Measurements from ENCODE around the gene ORM2. TPM values are rescaled to one million over a fixed set of nuclear protein-coding genes. Genes with fewer than 3 reads are reported as not detected.
A peak's percentile ranks its signal among the peaks of the same experiment; 100 is the strongest.
"Not testable (repeated sequence)": the region's sequence is repeated elsewhere in the genome, so short reads cannot be mapped to it uniquely, and the experiment has no call there.

Gene ORM2
- total and polyA plus RNA-seq, 2 of the 13 experiments (the other 11 are each of a cell fraction or from before 2014, with no cell fraction given), result 565 to 824 TPM

DNA sequence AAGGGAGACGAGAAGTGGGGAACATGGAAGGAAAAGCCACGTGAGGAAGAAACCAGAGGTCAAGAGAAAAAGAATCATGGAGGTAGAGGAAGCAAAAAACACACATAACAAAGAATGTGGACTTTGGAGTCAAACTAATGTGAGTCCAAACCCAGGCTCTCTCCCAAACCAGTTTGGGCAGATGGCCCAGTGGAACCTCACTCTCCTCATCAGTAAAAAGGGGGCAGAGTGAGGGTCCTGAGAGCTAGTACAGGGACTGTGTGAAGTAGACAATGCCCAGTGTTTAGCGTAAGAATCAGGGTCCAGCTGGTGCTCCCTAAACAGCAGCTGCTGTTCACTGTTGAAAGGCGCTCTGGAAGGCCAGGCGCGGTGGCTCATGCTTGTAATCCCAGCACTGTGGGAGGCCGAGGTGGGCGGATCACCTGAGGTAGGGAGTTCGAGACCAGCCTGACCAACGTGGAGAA lies 1.3 kb upstream of the ORM2 start (continued):
- not testable (repeated sequence) for TF ChIP-seq SOX13 (IDR thresholded peaks at IDR 0.05)
- TF ChIP-seq SOX13 (CRISPR knock-in tag; conservative IDR thresholded peaks at IDR 0.05 in 1 of 2, IDR thresholded peaks at IDR 0.05 in 1 of 2), result peak in 1 of 2 experiments; percentile 41; a peak in 1 of 4 replicates
- TF ChIP-seq ZKSCAN8 (CRISPR knock-in tag; IDR thresholded peaks at IDR 0.05; ENCODE audit: borderline replicate concordance), result 0 out of 2 replicates have a peak, but pooled peaks have one; percentile 54
- TF ChIP-seq, protein P1, sequence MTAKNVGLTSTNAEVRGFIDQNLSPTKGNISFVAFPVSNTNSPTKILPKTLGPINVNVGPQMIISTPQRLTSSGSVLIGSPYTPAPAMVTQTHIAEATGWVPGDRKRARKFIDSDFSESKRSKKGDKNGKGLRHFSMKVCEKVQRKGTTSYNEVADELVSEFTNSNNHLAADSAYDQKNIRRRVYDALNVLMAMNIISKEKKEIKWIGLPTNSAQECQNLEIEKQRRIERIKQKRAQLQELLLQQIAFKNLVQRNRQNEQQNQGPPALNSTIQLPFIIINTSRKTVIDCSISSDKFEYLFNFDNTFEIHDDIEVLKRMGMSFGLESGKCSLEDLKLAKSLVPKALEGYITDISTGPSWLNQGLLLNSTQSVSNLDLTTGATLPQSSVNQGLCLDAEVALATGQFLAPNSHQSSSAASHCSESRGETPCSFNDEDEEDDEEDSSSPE (CRISPR knock-in tag; IDR thresholded peaks at IDR 0.05), result peak; percentile 50; the same call in 1 of the 2 replicates
- peak; percentile 14; the same call in 1 of the 2 replicates for TF ChIP-seq DMAP1 (CRISPR knock-in tag; IDR thresholded peaks at IDR 0.05)
- peak; percentile 27; the same call in 1 of the 2 replicates for TF ChIP-seq LCORL (IDR thresholded peaks at IDR 0.05)
- TF ChIP-seq LCORL (CRISPR knock-in tag; IDR thresholded peaks at IDR 0.05), result peak; percentile 24; the same call in 1 of the 2 replicates
- peak; percentile 37 for TF ChIP-seq ZFY (CRISPR knock-in tag; IDR thresholded peaks at IDR 0.05)
- TF ChIP-seq KDM1A (CRISPR knock-in tag; IDR thresholded peaks at IDR 0.05), result 0 out of 2 replicates have a peak, but pooled peaks have one; percentile 8
- TF ChIP-seq ISL2 (CRISPR knock-in tag; IDR thresholded peaks at IDR 0.05), result 0 out of 2 replicates have a peak, but pooled peaks have one; percentile 45

DNA sequence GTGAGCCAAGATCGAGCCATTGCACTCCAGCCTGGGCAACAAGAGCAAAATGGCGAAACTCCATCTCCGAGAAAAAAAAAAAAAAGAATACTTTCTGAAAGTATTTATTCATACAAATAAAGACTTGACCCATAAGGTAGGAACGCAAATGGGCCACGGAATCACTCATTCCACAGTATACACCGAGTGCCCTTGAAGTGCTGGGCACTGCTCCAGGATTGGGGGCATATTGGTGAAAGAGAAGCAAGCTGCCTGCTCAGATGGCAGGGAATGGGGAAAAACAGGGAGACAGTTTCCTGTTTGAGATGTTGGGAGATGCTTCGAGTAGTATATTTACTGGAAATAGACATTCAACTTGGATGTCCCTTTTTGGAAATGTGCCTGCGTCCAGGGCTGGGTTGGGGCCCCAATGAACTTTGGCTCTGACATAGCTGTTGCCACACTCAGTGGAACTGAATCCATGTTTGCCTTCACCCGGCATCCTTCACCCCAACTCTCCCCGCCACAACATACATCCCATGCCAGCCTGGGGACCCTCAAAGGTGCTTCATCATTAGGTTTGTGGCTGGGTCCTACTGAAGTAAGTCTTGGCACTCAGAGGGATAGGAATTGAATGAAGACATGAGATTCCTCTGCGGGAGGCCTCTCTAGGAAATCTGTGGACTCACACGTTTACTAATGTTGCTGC lies 588 bp upstream of the ORM2 start:
- peak overlapping the region in 2 of 3 experiments; percentile 34 to 52; a peak in 3 of 6 replicates for H3K4me3 ChIP-seq (replicated peaks in 1 of 3; ENCODE audit: insufficient read depth in 1 of 3, low read depth in 2 of 3, low read length in 3 of 3)
- FAIRE-seq; H3K27me3 ChIP-seq (ENCODE audit: control insufficient read depth in 1 of 2, insufficient read depth in 2 of 2, low read length in 2 of 2); H3K9me3 ChIP-seq (ENCODE audit: low read length); intact Hi-C loops (cut with micrococcal nuclease; ENCODE audit: unreplicated experiment); CTCF ChIA-PET (ENCODE audit: low intra/inter-chr PET ratio, low total read pairs); in situ Hi-C loops (cut with HindIII; ENCODE audit: extremely low pct_ligation_motif_present, low pct_unique_long_range_greater_than_20kb); H2AFZ ChIP-seq (ENCODE audit: low read length); H3K36me3 ChIP-seq (replicated peaks in 1 of 2; ENCODE audit: control insufficient read depth in 1 of 2, insufficient read depth in 2 of 2, low read length in 2 of 2); H4K20me1 ChIP-seq (ENCODE audit: insufficient read depth, low read length); BruUV-seq (replicated peaks): not testable (repeated sequence)
- H3K27ac ChIP-seq (ENCODE audit: extremely low read length, insufficient read depth, low read length), result peak overlapping the region; percentile 96
- POLR2A ChIA-PET, result interaction anchor here (0.8 to 1.7 kb wide), 6 partner anchors 14 to 251 kb away, joined by 3 to 8 read pairs (median 4); partner anchors contain the start of genes AMBP and KIF12
- H3K9ac ChIP-seq (ENCODE audit: insufficient read depth, low read depth, low read length), result peak overlapping the region; percentile 67
- 4% methylated on average over 9 of the region's 12 CpGs for WGBS (ENCODE audit: low lambda C conversion rate)
- H3K4me1 ChIP-seq (ENCODE audit: insufficient read depth, low read length), result peaks cover 58% of the 10 kb centered on the region
- ATAC-seq, result peak; percentile 72
- peaks cover 16% of the 10 kb centered on the region for H3K79me2 ChIP-seq (ENCODE audit: insufficient read depth, low read length)
- DNase-seq (ENCODE audit: low spot score), result peak; percentile 82
- peak overlapping the region; percentile 76 for H3K4me2 ChIP-seq (ENCODE audit: low read depth, low read length)
- 0 out of 2 replicates have a peak, but pooled peaks have one; percentile 35 for TF ChIP-seq MED13 (CRISPR knock-in tag; IDR thresholded peaks at IDR 0.05)
- TF ChIP-seq BCL6 (CRISPR knock-in tag; IDR thresholded peaks at IDR 0.05), result peak; percentile 71
- TF ChIP-seq CEBPG (CRISPR knock-in tag; IDR thresholded peaks at IDR 0.05), result peak; percentile 77
- TF ChIP-seq, protein P2, sequence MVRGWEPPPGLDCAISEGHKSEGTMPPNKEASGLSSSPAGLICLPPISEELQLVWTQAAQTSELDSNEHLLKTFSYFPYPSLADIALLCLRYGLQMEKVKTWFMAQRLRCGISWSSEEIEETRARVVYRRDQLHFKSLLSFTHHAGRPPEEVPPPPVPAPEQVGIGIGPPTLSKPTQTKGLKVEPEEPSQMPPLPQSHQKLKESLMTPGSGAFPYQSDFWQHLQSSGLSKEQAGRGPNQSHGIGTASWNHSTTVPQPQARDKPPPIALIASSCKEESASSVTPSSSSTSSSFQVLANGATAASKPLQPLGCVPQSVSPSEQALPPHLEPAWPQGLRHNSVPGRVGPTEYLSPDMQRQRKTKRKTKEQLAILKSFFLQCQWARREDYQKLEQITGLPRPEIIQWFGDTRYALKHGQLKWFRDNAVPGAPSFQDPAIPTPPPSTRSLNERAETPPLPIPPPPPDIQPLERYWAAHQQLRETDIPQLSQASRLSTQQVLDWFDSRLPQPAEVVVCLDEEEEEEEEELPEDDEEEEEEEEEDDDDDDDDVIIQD (CRISPR knock-in tag; IDR thresholded peaks at IDR 0.05; ENCODE audit: low read depth), result peak; percentile 66; the same call in 1 of the 2 replicates
- peak; percentile 72 for TF ChIP-seq FOXO1 (CRISPR knock-in tag; IDR thresholded peaks at IDR 0.05)
- 0 out of 2 replicates have a peak, but pooled peaks have one; percentile 23 for TF ChIP-seq ZBTB7B (CRISPR knock-in tag; IDR thresholded peaks at IDR 0.05)
- TF ChIP-seq CEBPB (IDR thresholded peaks at IDR 0.05; ENCODE audit: borderline replicate concordance, low read depth, low read length), result peak; percentile 65
- peak; percentile 72 for TF ChIP-seq SKI (IDR thresholded peaks at IDR 0.05; ENCODE audit: partially characterized antibody)
- TF ChIP-seq POLR2G (IDR thresholded peaks at IDR 0.05; ENCODE audit: low read depth, low read length), result 0 out of 2 replicates have a peak, but pooled peaks have one; percentile 27

Measured in HepG2 (cell line).